ENCODE measurements around the gene ANK3.

GRCh38 chr10:60006062-60006461, 383.6 kb downstream of the ANK3 start:
- TF ChIP-seq CTCF (IDR thresholded peaks at IDR 0.05) (no peak), POLR2A (IDR thresholded peaks at IDR 0.05) (no peak)
